MM.1S (cell line): ENCODE data around the gene TMEM101.

Experiments
- EZH2phosphoT487 ChIP-seq: fragments of 300-600 bp; sonication (generic); IDR thresholded peaks from 2 replicates; pipeline ENCODE4 v1.6.1; 2018; ENCODE audit warnings: antibody characterized with exemption, low read length
- TF ChIP-seq, protein P1 (sequence below): fragments of 300-600 bp; sonication (generic); IDR thresholded peaks from 2 replicates; pipeline ENCODE4 v1.5.1; 2016; ENCODE audit warnings: antibody characterized with exemption, low read length, mixed read lengths

DNA sequence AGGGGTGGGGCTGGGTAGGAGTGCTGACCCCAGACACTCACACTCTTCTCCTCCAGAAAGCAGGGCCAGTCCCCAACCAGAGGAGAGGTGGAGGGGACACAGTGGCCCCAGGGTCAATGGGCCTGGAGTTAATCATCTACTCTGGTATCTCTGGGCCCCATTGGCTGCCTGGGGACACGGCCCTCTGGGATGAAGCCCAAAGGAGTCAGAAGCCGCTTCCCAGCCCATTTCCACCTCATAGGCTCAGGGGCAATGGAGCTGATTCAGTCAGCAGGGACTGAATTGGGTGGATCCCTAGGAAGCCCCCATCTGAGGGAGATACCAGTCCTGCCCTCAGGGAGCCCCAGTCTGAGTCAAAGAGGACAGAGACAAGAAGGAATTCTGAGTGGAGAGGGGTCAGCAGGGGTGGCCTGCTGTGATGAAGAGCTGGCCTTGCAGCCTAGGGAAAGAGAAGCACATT lies 13.3 kb downstream of the TMEM101 start:
- TF ChIP-seq, protein P1, sequence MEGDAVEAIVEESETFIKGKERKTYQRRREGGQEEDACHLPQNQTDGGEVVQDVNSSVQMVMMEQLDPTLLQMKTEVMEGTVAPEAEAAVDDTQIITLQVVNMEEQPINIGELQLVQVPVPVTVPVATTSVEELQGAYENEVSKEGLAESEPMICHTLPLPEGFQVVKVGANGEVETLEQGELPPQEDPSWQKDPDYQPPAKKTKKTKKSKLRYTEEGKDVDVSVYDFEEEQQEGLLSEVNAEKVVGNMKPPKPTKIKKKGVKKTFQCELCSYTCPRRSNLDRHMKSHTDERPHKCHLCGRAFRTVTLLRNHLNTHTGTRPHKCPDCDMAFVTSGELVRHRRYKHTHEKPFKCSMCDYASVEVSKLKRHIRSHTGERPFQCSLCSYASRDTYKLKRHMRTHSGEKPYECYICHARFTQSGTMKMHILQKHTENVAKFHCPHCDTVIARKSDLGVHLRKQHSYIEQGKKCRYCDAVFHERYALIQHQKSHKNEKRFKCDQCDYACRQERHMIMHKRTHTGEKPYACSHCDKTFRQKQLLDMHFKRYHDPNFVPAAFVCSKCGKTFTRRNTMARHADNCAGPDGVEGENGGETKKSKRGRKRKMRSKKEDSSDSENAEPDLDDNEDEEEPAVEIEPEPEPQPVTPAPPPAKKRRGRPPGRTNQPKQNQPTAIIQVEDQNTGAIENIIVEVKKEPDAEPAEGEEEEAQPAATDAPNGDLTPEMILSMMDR: no peak
- no peak for TF ChIP-seq EZH2phosphoT487
